Tibial nerve (tissue), 4 donors: ENCODE results near the gene SPC24. TPM values are rescaled to one million over a fixed set of nuclear protein-coding genes. Genes with fewer than 3 reads are reported as not detected.
A peak's percentile ranks its signal among the peaks of the same experiment; 100 is the strongest.

Source experiments
- DNase-seq, 2 donors: peaks; one replicate each; pipeline ENCODE4 v3.0.0-alpha.2; 2019; ENCODE audit warnings: low spot score in 2 of 2
- H3K27ac ChIP-seq, 4 donors: fragments of 200-600 bp; sonication (generic) in 3 of 4; one replicate each; pipeline ENCODE4 v1.5.1; 2017 to 2019; ENCODE audit warnings: mild to moderate bottlenecking in 1 of 4
- H3K27me3 ChIP-seq, 2 donors: fragments of 200-600 bp; sonication (generic) in 1 of 2; one replicate each; pipeline versions ENCODE4 v1.5.1 to v1.6.0; 2017 to 2019
- H3K36me3 ChIP-seq, 3 donors: fragments of 200-600 bp; sonication (generic); one replicate each; pipeline ENCODE4 v1.5.1; 2018 to 2019
- H3K4me1 ChIP-seq, 4 donors: fragments of 200-600 bp; sonication (generic) in 3 of 4; one replicate each; pipeline ENCODE4 v1.5.1; 2017 to 2019
- H3K4me3 ChIP-seq, 4 donors: fragments of 200-600 bp; sonication (generic) in 3 of 4; one replicate each; pipeline ENCODE4 v1.5.1; 2017 to 2019; ENCODE audit warnings: mild to moderate bottlenecking in 1 of 4, moderate library complexity in 1 of 4
- H3K9me3 ChIP-seq, 4 donors: fragments of 200-600 bp; sonication (generic) in 3 of 4; one replicate each; pipeline ENCODE4 v1.5.1; 2017 to 2019
- CTCF ChIP-seq, 5 experiments: fragments of 200-600 bp in 3 of 5; fragments of 450-650 bp in 2 of 5; sonication (generic) in 3 of 5; IDR thresholded peaks; one replicate each; pipeline ENCODE4 v1.5.1; 2016 to 2019; ENCODE audit warnings: antibody characterized with exemption in 5 of 5, mild to moderate bottlenecking in 3 of 5, moderate library complexity in 2 of 5
- EP300 ChIP-seq, 2 donors: sonication (generic); formaldehyde crosslinking; IDR thresholded peaks; one replicate each; pipeline ENCODE4 v1.6.1; 2017; ENCODE audit warnings: antibody characterized with exemption in 2 of 2, mild to moderate bottlenecking in 1 of 2
- POLR2A ChIP-seq, 2 donors: fragments of 450-650 bp; IDR thresholded peaks; one replicate each; pipeline ENCODE4 v1.6.1; 2017; ENCODE audit warnings: antibody characterized with exemption in 2 of 2, mild to moderate bottlenecking in 2 of 2, moderate library complexity in 2 of 2
- WGBS, 2 donors: methylation state at CpG; one replicate each; pipeline ENCODE4 v1.1.5; 2018; 5-methylcytosine and 5-hydroxymethylcytosine counted together
- total RNA-seq, 4 donors: library from RNA; depleted of rRNA; stranded (reverse); fragments of >200 nt; gene quantifications; one replicate each; pipeline ENCODE4 v1.1.0, GENCODE V29; 2016

The SPC24 gene
- total RNA-seq, 4 donors from 2014 or later = 2.6 to 20.4 (median 4.4) TPM

DNA sequence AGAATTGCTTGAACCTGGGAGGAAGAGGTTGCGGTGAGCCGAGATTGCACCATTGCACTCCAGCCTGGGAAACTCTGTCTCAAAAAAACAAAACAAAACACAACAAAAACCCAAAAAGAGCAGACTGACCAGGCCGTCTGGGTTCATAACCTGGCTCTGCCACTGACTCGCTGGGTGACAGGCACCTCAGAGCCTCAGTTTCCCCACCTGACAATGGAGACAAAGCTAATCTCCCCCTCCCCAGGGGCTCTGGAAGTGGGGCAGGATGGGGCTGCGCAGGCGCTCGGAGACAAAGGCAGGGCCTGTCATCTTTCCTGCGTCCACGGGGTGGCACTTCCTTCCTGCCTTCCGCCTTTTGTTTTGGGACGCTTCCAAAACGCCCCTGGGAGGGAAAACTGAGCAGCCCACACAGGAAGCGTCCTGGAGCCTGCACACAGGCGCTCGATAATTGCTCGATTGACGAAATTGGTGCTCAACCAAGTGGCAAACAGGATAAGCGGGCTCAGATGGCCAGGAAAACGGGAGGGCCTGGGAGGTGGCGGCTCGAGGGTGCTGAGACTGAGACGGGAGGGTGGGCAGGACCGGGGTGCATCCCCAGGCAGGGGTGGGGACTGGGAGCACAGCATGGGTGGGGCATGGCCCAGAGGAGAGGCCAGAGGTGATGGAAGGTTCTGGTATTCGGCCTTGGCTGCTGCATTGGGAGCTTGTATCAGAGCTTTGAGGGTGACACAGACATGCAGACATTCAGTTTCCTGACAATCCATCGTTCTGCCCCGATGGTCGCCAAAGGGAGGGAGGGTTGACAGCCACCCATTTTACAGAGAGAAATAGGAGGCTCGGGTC, 17.8 kb downstream of the SPC24 start:
- Histone ChIP-seq H3K36me3 (peaks cover 0 to 19% (median 0%) of the 10 kb centered on the region in 3 donors), H3K4me1 (peaks cover 0 to 64% (median 38%) of the 10 kb centered on the region in 4 donors), H3K27ac (peak overlapping the region; percentile 85 to 100 (median 98)), H3K9me3 (no peaks in the 10 kb centered on the region), H3K27me3 (no peaks in the 10 kb centered on the region), H3K4me3 (peak overlapping the region; percentile 2 to 43 (median 25))
- DNase-seq = peak; percentile 75 to 91
- 2 to 4% methylated on average over 28 of the region's 28 CpGs for WGBS, 2 donors
- peak; percentile 35 to 93 for TF ChIP-seq EP300 (IDR thresholded peaks at IDR 0.05)
- peak in 1 of 2 donors; percentile 23 for TF ChIP-seq POLR2A (IDR thresholded peaks at IDR 0.05)
- peak; percentile 76 to 98 (median 92) for TF ChIP-seq CTCF (IDR thresholded peaks at IDR 0.05)

- TF ChIP-seq CTCF (IDR thresholded peaks at IDR 0.05) = no peak
- TF ChIP-seq POLR2A (IDR thresholded peaks at IDR 0.05) = no peak
- TF ChIP-seq EP300 (IDR thresholded peaks at IDR 0.05) = no peak
- Histone ChIP-seq H3K4me1 (peaks cover 0 to 52% (median 27%) of the 10 kb centered on the region in 4 donors), H3K4me3 (no peak overlapping the region), H3K36me3 (peaks cover 0 to 31% (median 0%) of the 10 kb centered on the region in 3 donors), H3K27ac (peak overlapping the region; percentile 85 to 100 (median 98)), H3K9me3 (no peaks in the 10 kb centered on the region), H3K27me3 (no peaks in the 10 kb centered on the region)
- DNase-seq = no peak
- 73 to 74% methylated on average over 14 of the region's 14 CpGs for WGBS, 2 donors
Observed at GRCh38 chr19:11136400-11137101, 19.0 kb downstream of the SPC24 start.

DNA sequence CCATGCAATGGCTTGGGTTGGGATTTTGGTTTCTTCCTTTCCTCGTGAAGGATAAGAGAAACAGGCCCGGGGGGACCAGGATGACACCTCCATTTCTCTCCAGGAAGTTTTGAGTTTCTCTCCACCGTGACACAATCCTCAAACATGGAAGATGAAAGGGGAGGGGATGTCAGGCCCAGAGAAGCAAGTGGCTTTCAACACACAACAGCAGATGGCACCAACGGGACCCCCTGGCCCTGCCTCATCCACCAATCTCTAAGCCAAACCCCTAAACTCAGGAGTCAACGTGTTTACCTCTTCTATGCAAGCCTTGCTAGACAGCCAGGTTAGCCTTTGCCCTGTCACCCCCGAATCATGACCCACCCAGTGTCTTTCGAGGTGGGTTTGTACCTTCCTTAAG, 24.1 kb downstream of the SPC24 start:
- Histone ChIP-seq H3K9me3 (no peaks in the 10 kb centered on the region), H3K4me1 (peaks cover 0 to 9% (median under 1%) of the 10 kb centered on the region in 4 donors), H3K27me3 (no peaks in the 10 kb centered on the region), H3K36me3 (peaks cover 0 to 72% (median 9%) of the 10 kb centered on the region in 3 donors), H3K4me3 (no peak overlapping the region), H3K27ac (peak overlapping the region in 2 of 4 donors; percentile 14 to 69)
- TF ChIP-seq CTCF (IDR thresholded peaks at IDR 0.05) = no peak
- no peak for TF ChIP-seq EP300 (IDR thresholded peaks at IDR 0.05)
- TF ChIP-seq POLR2A (IDR thresholded peaks at IDR 0.05) = no peak
- no peak for DNase-seq
- 76 to 80% methylated on average over 7 of the region's 7 CpGs for WGBS, 2 donors

DNA sequence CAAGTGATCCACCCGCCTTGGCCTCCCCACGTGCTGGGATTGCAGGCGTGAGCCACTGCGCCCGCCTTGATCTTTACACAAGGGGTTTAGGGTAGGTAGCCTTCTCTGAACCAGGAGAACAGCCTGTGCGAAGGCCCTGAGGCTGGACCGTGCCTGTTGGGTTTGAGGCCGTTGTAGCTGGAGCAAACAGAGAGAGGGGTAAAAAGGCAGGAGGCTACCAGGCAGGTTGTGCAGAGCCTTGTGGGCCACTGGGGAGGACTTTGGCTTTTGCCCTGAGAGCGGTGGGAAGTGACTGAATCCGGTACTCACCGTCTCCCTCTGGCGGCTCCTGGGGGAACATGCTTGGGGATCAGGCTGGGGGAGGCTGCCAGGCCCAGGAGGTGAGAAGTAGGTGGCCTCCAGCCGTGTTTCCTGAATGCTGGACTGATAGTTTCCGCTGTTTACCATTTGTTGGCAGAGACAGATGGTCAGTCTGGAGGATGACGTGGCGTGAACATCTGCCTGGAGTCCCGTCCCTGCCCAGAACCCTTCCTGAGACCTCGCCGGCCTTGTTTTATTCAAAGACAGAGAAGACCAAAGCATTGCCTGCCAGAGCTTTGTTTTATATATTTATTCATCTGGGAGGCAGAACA, 24.6 kb downstream of the SPC24 start:
- no peaks in the 10 kb centered on the region for H3K27me3 ChIP-seq
- peak overlapping the region in 3 of 4 donors; percentile 13 to 69 (median 58) for H3K27ac ChIP-seq
- peaks cover 0 to 14% (median 4%) of the 10 kb centered on the region in 4 donors for H3K4me1 ChIP-seq
- peaks cover 0 to 72% (median 9%) of the 10 kb centered on the region in 3 donors for H3K36me3 ChIP-seq
- H3K9me3 ChIP-seq = no peaks in the 10 kb centered on the region
- peak; percentile 66 to 86 for DNase-seq
- WGBS, 2 donors = 51 to 53% methylated on average over 18 to 19 of the region's 19 CpGs
- TF ChIP-seq EP300 (IDR thresholded peaks at IDR 0.05) (no peak), CTCF (IDR thresholded peaks at IDR 0.05) (peak; percentile 87 to 92 (median 90))
- H3K4me3 ChIP-seq = no peak overlapping the region
